K562 (cell line): Measurements from ENCODE around the gene TMEM260. TPM values are rescaled to one million over a fixed set of nuclear protein-coding genes. Genes with fewer than 3 reads are reported as not detected.

Experiments used
- ATAC-seq: fragments of 200-7000 bp; cut with Tn5 transposase; 3 replicates; pipeline ENCODE4 v1.9.1; 2020; ENCODE audit warnings: moderate library complexity
- BruUV-seq: library from RNA; stranded (reverse); fragments of 400-500 nt; replicated peaks from 2 replicates; lab custom pipeline; 2021; lab: Mats Ljungman, UMichigan
- CTCF ChIA-PET: fragments of 300-600 bp; formaldehyde crosslinking; extraction: SDS; loops from one replicate; lab custom pipeline; 2021; ENCODE audit warnings: low intra/inter-chr PET ratio; lab: Yijun Ruan, JAX
- POLR2A ChIA-PET: fragments of 300-600, 350-650 bp; sonication (Branson Sonifier 250); formaldehyde crosslinking; extraction: SDS; loops from one replicate; lab custom pipeline; 2021; ENCODE audit warnings: antibody characterized with exemption, inconsistent platforms; lab: Yijun Ruan, JAX
- DNase-seq, 4 experiments: peaks; one replicate each; pipeline versions ENCODE4 v3.0.0 to v3.0.0-alpha.2; 2011 to 2018; ENCODE audit warnings: low spot score in 3 of 4, mixed read lengths in 3 of 4; ENCODE audit errors: extremely low read depth in 1 of 4
- FAIRE-seq: peaks from 2 replicates; lab custom pipeline; 2011; peaks lifted over from hg19 to GRCh38; lab: Jason Lieb, UNC
- H2AFZ ChIP-seq: 2 replicates; pipeline ENCODE4 v1.6.0; 2011; ENCODE audit warnings: low read depth, low read length, control low read depth, inconsistent platforms
- H3K27ac ChIP-seq: fragments of 200-600 bp; 3 replicates; pipeline ENCODE4 v1.8.0; 2011; ENCODE audit warnings: low read depth, mild to moderate bottlenecking, control low read depth, inconsistent platforms, low read length, moderate library complexity, mixed read lengths; ENCODE audit errors: extremely low read depth
- H3K27me3 ChIP-seq, 2 experiments: fragments of 300-600 bp in 1 of 2; 2 replicates in 1 of 2; 3 replicates in 1 of 2; pipeline versions ENCODE4 v1.6.0 to v1.8.0; 2011; ENCODE audit warnings: inconsistent platforms in 2 of 2, low read length in 2 of 2, mild to moderate bottlenecking in 1 of 2, mixed read lengths in 1 of 2, moderate library complexity in 1 of 2; ENCODE audit not compliant: control insufficient read depth in 2 of 2, insufficient read depth in 2 of 2
- H3K36me3 ChIP-seq: fragments of 300-600 bp; 3 replicates; pipeline ENCODE4 v1.8.0; 2011; ENCODE audit warnings: mild to moderate bottlenecking, low read length, inconsistent platforms; ENCODE audit not compliant: control insufficient read depth, insufficient read depth
- H3K4me1 ChIP-seq, 2 experiments: fragments of 200-600 bp in 1 of 2; replicated peaks in 1 of 2; 2 replicates in 1 of 2; 3 replicates in 1 of 2; pipeline versions ENCODE4 v1.5.1 to v1.8.0; 2011; ENCODE audit warnings: inconsistent platforms in 2 of 2, low read length in 2 of 2, mild to moderate bottlenecking in 1 of 2, mixed read lengths in 1 of 2, moderate library complexity in 1 of 2; ENCODE audit not compliant: control insufficient read depth in 2 of 2, insufficient read depth in 2 of 2
- H3K4me2 ChIP-seq: 2 replicates; pipeline ENCODE4 v1.6.1; 2011; ENCODE audit warnings: low read length, control low read depth, inconsistent platforms, mixed read lengths; ENCODE audit not compliant: insufficient read depth
- H3K4me3 ChIP-seq: fragments of 200-600 bp; sonication (generic), shearing (Covaris generic); 2 replicates; pipeline ENCODE4 v1.5.1; 2016; ENCODE audit warnings: control low read depth, inconsistent platforms
- H3K79me2 ChIP-seq: fragments of 200-600 bp; 3 replicates; pipeline ENCODE4 v1.8.0; 2011; ENCODE audit warnings: low read length, inconsistent platforms; ENCODE audit not compliant: control insufficient read depth, insufficient read depth
- H3K9ac ChIP-seq, 2 experiments: 2 replicates each; pipeline versions ENCODE4 v1.6.0 to v1.6.1; 2011; ENCODE audit warnings: low read depth in 2 of 2, low read length in 2 of 2, control low read depth in 1 of 2, inconsistent platforms in 1 of 2, mild to moderate bottlenecking in 1 of 2, mixed read lengths in 1 of 2; ENCODE audit not compliant: insufficient read depth in 1 of 2
- H3K9me1 ChIP-seq: one replicate; pipeline ENCODE4 v1.6.0; 2011; ENCODE audit warnings: inconsistent platforms, mild to moderate bottlenecking, low read length, moderate library complexity; ENCODE audit not compliant: control insufficient read depth, insufficient read depth
- H3K9me3 ChIP-seq: replicated peaks from 2 replicates; pipeline ENCODE4 v1.5.1; 2011; ENCODE audit warnings: low read depth, low read length, inconsistent platforms; ENCODE audit not compliant: control insufficient read depth, insufficient read depth
- H4K20me1 ChIP-seq: replicated peaks from 2 replicates; pipeline ENCODE4 v1.6.1; 2011; ENCODE audit warnings: low read length, inconsistent platforms, mixed read lengths; ENCODE audit not compliant: control insufficient read depth, insufficient read depth
- E4F1 ChIP-seq: fragments of 250-450 bp; sonication (Bioruptor Pico); IDR thresholded peaks from 2 replicates; pipeline ENCODE4 v1.5.0; 2021; ENCODE audit warnings: mild to moderate bottlenecking, borderline replicate concordance
- NCOA6 ChIP-seq: fragments of 450-650 bp; IDR thresholded peaks from 2 replicates; pipeline ENCODE4 v1.6.1; 2017; ENCODE audit warnings: mild to moderate bottlenecking
- PHTF2 ChIP-seq: fragments of 250-450 bp; sonication (Bioruptor Pico); IDR thresholded peaks from 2 replicates; pipeline ENCODE4 v1.5.0; 2021; ENCODE audit warnings: mild to moderate bottlenecking
- PTBP1 ChIP-seq: fragments of 200-400 bp; formaldehyde crosslinking; IDR thresholded peaks from 2 replicates; pipeline ENCODE4 v1.6.1; 2017; ENCODE audit warnings: low read depth, low read length
- SAFB2 ChIP-seq: fragments of 200-400 bp; formaldehyde crosslinking; IDR thresholded peaks from 2 replicates; pipeline ENCODE4 v1.6.1; 2018; ENCODE audit warnings: borderline replicate concordance, low read length, low read depth, moderate library complexity; ENCODE audit not compliant: severe bottlenecking
- SREBF2 ChIP-seq: sonication (generic); formaldehyde crosslinking; IDR thresholded peaks from 2 replicates; pipeline ENCODE4 v1.4.0; 2020; ENCODE audit warnings: mild to moderate bottlenecking, missing genetic modification reagents
- WGBS: fragments of 100-300 bp; shearing (Covaris generic); methylation state at CpG from one replicate; pipeline ENCODE4 v1.1.6; 2016; ENCODE audit warnings: low coverage, mixed read lengths; ENCODE audit not compliant: insufficient coverage; ENCODE audit errors: missing lambda C conversion rate; 5-methylcytosine and 5-hydroxymethylcytosine counted together
- in situ Hi-C: fragments of 300-500 bp; cut with MboI; formaldehyde crosslinking; loops from 4 replicates; pipeline ENCODE4 v1.15.0; 2018; ENCODE audit warnings: inconsistent platforms, mixed read lengths
- intact Hi-C: fragments of 100-400 bp; cut with micrococcal nuclease; formaldehyde crosslinking; loops from 2 replicates; pipeline ENCODE4 v1.14.2; 2022
- polyA plus RNA-seq, 8 experiments: library from polyadenylated mRNA; depleted of rRNA in 4 of 8; stranded (reverse) in 5 of 8; unstranded in 3 of 8; fragments of >200 nt; fragmentation: Nextera tagmentation in 2 of 8; fragmentation: Illumina TruSeq in 1 of 8; extraction: Ambion mirVana in 2 of 8; extraction: Trizol in 1 of 8; gene quantifications; 2 replicates each; pipeline versions ENCODE4 v1.2.1 to v1.2.3, GENCODE V29; 2011 to 2014; ENCODE audit warnings: inconsistent platforms in 1 of 8, missing spikeins in 1 of 8
- total RNA-seq, 7 experiments: library from RNA; depleted of rRNA in 6 of 7; stranded (reverse); fragments of >200 nt in 6 of 7; fragmentation: Illumina TruSeq in 2 of 7; extraction: Trizol in 2 of 7; gene quantifications; 2 replicates each; pipeline versions ENCODE4 v1.2.1 to v1.2.3, GENCODE V29; 2011 to 2021; ENCODE audit warnings: low replicate concordance in 1 of 7

Gene TMEM260
- total and polyA plus RNA-seq, 9 of the 15 experiments (the other 6 are each of a cell fraction or from before 2014, with no cell fraction given), result 2.2 to 9.4 (median 6.0) TPM

- H3K4me1 ChIP-seq, result no peaks in the 10 kb centered on the region
- no TSS peak for BruUV-seq
- H3K4me3 ChIP-seq, result no peak overlapping the region
- H3K9me3 ChIP-seq, result no peaks in the 10 kb centered on the region
- ChIA-PET POLR2A (no interaction called here), CTCF (no interaction called here)
- FAIRE-seq (no peak), ATAC-seq (no peak), DNase-seq (no peak)
- H3K79me2 ChIP-seq, result no peaks in the 10 kb centered on the region
- intact Hi-C loops (no loop called here), in situ Hi-C loops (no loop called here)
- H3K4me2 ChIP-seq, result no peak overlapping the region
- no peaks in the 10 kb centered on the region for H3K36me3 ChIP-seq
- peaks cover 0 to 4% of the 10 kb centered on the region in 2 experiments; a peak in 2 of 5 replicates for H3K27me3 ChIP-seq
- H3K9me1 ChIP-seq, result no peaks in the 10 kb centered on the region
- H3K27ac ChIP-seq, result no peak overlapping the region
- H3K9ac ChIP-seq, result no peak overlapping the region
- 0% methylated on average over 2 of the region's 2 CpGs for WGBS
- H2AFZ ChIP-seq, result no peak overlapping the region
- TF ChIP-seq NCOA6 (no peak), E4F1 (CRISPR knock-in tag) (no peak), PTBP1 (no peak), SREBF2 (CRISPR knock-in tag) (no peak), SAFB2 (no peak), PHTF2 (CRISPR knock-in tag) (no peak)
- no peaks in the 10 kb centered on the region for H4K20me1 ChIP-seq
Observed at GRCh38 chr14:56657604-56658003, 78.0 kb downstream of the TMEM260 start.
